ENCODE measurements around the gene MVP. TPM values are rescaled to one million over a fixed set of nuclear protein-coding genes. Genes with fewer than 3 reads are reported as not detected.
A peak's percentile ranks its signal among the peaks of the same experiment; 100 is the strongest.

Gene MVP
- total RNA-seq, 1 experiment from 2014 or later: 72.5 TPM

GRCh38 chr16:29794231-29794710 is 26.0 kb upstream of the MVP start:
- intact Hi-C loops (cut with micrococcal nuclease; ENCODE audit: unreplicated experiment): no loop called here
- ChIA-PET POLR2A (no interaction called here), CTCF (no interaction called here)
- Histone ChIP-seq H3K36me3 (ENCODE audit: control insufficient read depth, insufficient read depth, low read length) (peaks cover 4% of the 10 kb centered on the region), H3K27me3 (replicated peaks; ENCODE audit: control insufficient read depth, insufficient read depth, low read length) (no peaks in the 10 kb centered on the region), H3K9me3 (no peaks in the 10 kb centered on the region), H3K4me1 (0 out of 2 replicates have a peak, but pooled peaks cover 5% of the 10 kb centered on the region), H3K4me3 (ENCODE audit: low read depth, low read length) (no peak overlapping the region)
- Mint-ChIP-seq H3K27me3 (ENCODE audit: insufficient read depth, unreplicated experiment) (no peaks in the 10 kb centered on the region), H3K9me3 (ENCODE audit: unreplicated experiment) (no peaks in the 10 kb centered on the region), H3K36me3 (ENCODE audit: insufficient read depth, unreplicated experiment) (peaks cover 60% of the 10 kb centered on the region), H3K27ac (ENCODE audit: unreplicated experiment) (no peak overlapping the region), H3K4me3 (ENCODE audit: unreplicated experiment) (no peak overlapping the region), H3K4me1 (ENCODE audit: low read depth, unreplicated experiment) (peaks cover 22% of the 10 kb centered on the region)
- DNase-seq: no peak
- TF ChIP-seq CTCF (IDR thresholded peaks at IDR 0.05; ENCODE audit: insufficient read depth in 1 of 2, low read depth in 1 of 2, low read length in 1 of 2, severe bottlenecking in 1 of 2, unreplicated experiment in 1 of 2): no peak
- no TSS peak for BruUV-seq (replicated peaks)

GRCh38 chr16:29802416-29802935 is 17.8 kb upstream of the MVP start:
- Mint-ChIP-seq H3K27me3 (ENCODE audit: insufficient read depth, unreplicated experiment) (no peaks in the 10 kb centered on the region), H3K36me3 (ENCODE audit: insufficient read depth, unreplicated experiment) (peaks cover 87% of the 10 kb centered on the region), H3K9me3 (ENCODE audit: unreplicated experiment) (no peaks in the 10 kb centered on the region), H3K4me1 (ENCODE audit: low read depth, unreplicated experiment) (peaks cover 17% of the 10 kb centered on the region), H3K27ac (ENCODE audit: unreplicated experiment) (no peak overlapping the region), H3K4me3 (ENCODE audit: unreplicated experiment) (peak overlapping the region; percentile 5)
- no peaks in the 10 kb centered on the region for H3K27me3 ChIP-seq (replicated peaks; ENCODE audit: control insufficient read depth, insufficient read depth, low read length)
- intact Hi-C loops (cut with micrococcal nuclease; ENCODE audit: unreplicated experiment): no loop called here
- TF ChIP-seq CTCF (IDR thresholded peaks at IDR 0.05; ENCODE audit: insufficient read depth in 1 of 2, low read depth in 1 of 2, low read length in 1 of 2, severe bottlenecking in 1 of 2, unreplicated experiment in 1 of 2): no peak
- no TSS peak for BruUV-seq (replicated peaks)
- DNase-seq: no peak
- H3K4me3 ChIP-seq (ENCODE audit: low read depth, low read length): no peak overlapping the region
- H3K36me3 ChIP-seq (ENCODE audit: control insufficient read depth, insufficient read depth, low read length): peaks cover 8% of the 10 kb centered on the region
- peaks cover 9% of the 10 kb centered on the region; the same call in 1 of the 2 replicates for H3K4me1 ChIP-seq
- H3K9me3 ChIP-seq: no peaks in the 10 kb centered on the region
- ChIA-PET POLR2A (interaction anchor here (0.5 kb wide), 1 partner anchor 13 kb away, joined by 3 read pairs; no protein-coding TSS in a partner anchor), CTCF (interaction anchor here (0.6 kb wide), 1 partner anchor 46 kb away, joined by 3 read pairs; no protein-coding TSS in a partner anchor)

- Histone ChIP-seq H3K4me3 (ENCODE audit: low read depth, low read length) (no peak overlapping the region), H3K36me3 (ENCODE audit: control insufficient read depth, insufficient read depth, low read length) (peaks cover 9% of the 10 kb centered on the region), H3K4me1 (peaks cover 16% of the 10 kb centered on the region; the same call in 1 of the 2 replicates), H3K27me3 (replicated peaks; ENCODE audit: control insufficient read depth, insufficient read depth, low read length) (no peaks in the 10 kb centered on the region), H3K9me3 (no peaks in the 10 kb centered on the region)
- ChIA-PET CTCF (interaction anchor here (0.6 to 1.2 kb wide), 4 partner anchors 12 to 105 kb away, joined by 3 to 7 read pairs (median 4); partner anchors contain the start of gene PAGR1), POLR2A (interaction anchor here (0.9 kb wide), 1 partner anchor 104 kb away, joined by 4 read pairs; no protein-coding TSS in a partner anchor)
- TF ChIP-seq CTCF (IDR thresholded peaks at IDR 0.05; ENCODE audit: insufficient read depth in 1 of 2, low read depth in 1 of 2, low read length in 1 of 2, severe bottlenecking in 1 of 2, unreplicated experiment in 1 of 2): no peak
- H3K27ac Mint-ChIP-seq (ENCODE audit: unreplicated experiment): peak overlapping the region; percentile 92
- H3K27me3 Mint-ChIP-seq (ENCODE audit: insufficient read depth, unreplicated experiment): no peaks in the 10 kb centered on the region
- peaks cover 23% of the 10 kb centered on the region for H3K4me1 Mint-ChIP-seq (ENCODE audit: low read depth, unreplicated experiment)
- H3K4me3 Mint-ChIP-seq (ENCODE audit: unreplicated experiment): peak overlapping the region; percentile 79
- H3K36me3 Mint-ChIP-seq (ENCODE audit: insufficient read depth, unreplicated experiment): peaks cover 89% of the 10 kb centered on the region
- intact Hi-C loops (cut with micrococcal nuclease; ENCODE audit: unreplicated experiment): loop anchor here (2.0 kb wide), 1 partner anchor 13 kb away; the partner anchor contains the start of gene KIF22
- H3K9me3 Mint-ChIP-seq (ENCODE audit: unreplicated experiment): no peaks in the 10 kb centered on the region
- BruUV-seq (replicated peaks): no TSS peak
- DNase-seq: no peak
Observed at GRCh38 chr16:29804020-29804419, 16.2 kb upstream of the MVP start.
